ENCODE results near the gene CDNF.

The CDNF gene

GRCh38 chr10:14800397-14800796 is 37.4 kb downstream of the CDNF start:
- no peak for TF ChIP-seq CTCF (IDR thresholded peaks at IDR 0.05; ENCODE audit: low read depth, low read length, missing control alignments)
- no peak overlapping the region for H3K4me3 ChIP-seq (ENCODE audit: low read depth, low read length)
- in situ Hi-C loops (cut with HindIII; ENCODE audit: low sequenced_read_pairs): no loop called here
- no peak for DNase-seq (ENCODE audit: low read depth)

- H3K4me3 ChIP-seq (ENCODE audit: low read depth, low read length): no peak overlapping the region
- DNase-seq (ENCODE audit: low read depth): no peak
- in situ Hi-C loops (cut with HindIII; ENCODE audit: low sequenced_read_pairs): no loop called here
- TF ChIP-seq CTCF (IDR thresholded peaks at IDR 0.05; ENCODE audit: low read depth, low read length, missing control alignments): no peak
Observed at GRCh38 chr10:14798636-14799035, 39.2 kb downstream of the CDNF start.

GRCh38 chr10:14787938-14788337 is 49.9 kb downstream of the CDNF start:
- TF ChIP-seq CTCF (IDR thresholded peaks at IDR 0.05; ENCODE audit: low read depth, low read length, missing control alignments): no peak
- in situ Hi-C loops (cut with HindIII; ENCODE audit: low sequenced_read_pairs): no loop called here
- no peak for DNase-seq (ENCODE audit: low read depth)
- H3K4me3 ChIP-seq (ENCODE audit: low read depth, low read length): no peak overlapping the region

GRCh38 chr10:14784459-14785055 is 53.3 kb downstream of the CDNF start:
- H3K4me3 ChIP-seq (ENCODE audit: low read depth, low read length): no peak overlapping the region
- no peak for DNase-seq (ENCODE audit: low read depth)
- in situ Hi-C loops (cut with HindIII; ENCODE audit: low sequenced_read_pairs): no loop called here
- TF ChIP-seq CTCF (IDR thresholded peaks at IDR 0.05; ENCODE audit: low read depth, low read length, missing control alignments): no peak

GRCh38 chr10:14782691-14783363 is 55.0 kb downstream of the CDNF start:
- H3K4me3 ChIP-seq (ENCODE audit: low read depth, low read length): no peak overlapping the region
- no peak for DNase-seq (ENCODE audit: low read depth)
- TF ChIP-seq CTCF (IDR thresholded peaks at IDR 0.05; ENCODE audit: low read depth, low read length, missing control alignments): no peak
- in situ Hi-C loops (cut with HindIII; ENCODE audit: low sequenced_read_pairs): no loop called here

- TF ChIP-seq CTCF (IDR thresholded peaks at IDR 0.05; ENCODE audit: low read depth, low read length, missing control alignments): no peak
- H3K4me3 ChIP-seq (ENCODE audit: low read depth, low read length): no peak overlapping the region
- in situ Hi-C loops (cut with HindIII; ENCODE audit: low sequenced_read_pairs): no loop called here
- DNase-seq (ENCODE audit: low read depth): no peak
Observed at GRCh38 chr10:14781763-14782162, 56.1 kb downstream of the CDNF start.
